Activated T-helper 1 cell treated with anti-CD3 and anti-CD28 coated beads, Interleukin-12 subunit alpha, Interleukin-12 subunit beta, Interleukin-2, Interleukin-4 antibody, amounts not matched to agents 30 ng/mL and 10 ng/mL and 1 ng/mL, durations not matched to agents 14 hours and 24 hours and 36 hours (primary cell): Measurements from ENCODE around the gene ORM1. TPM values are rescaled to one million over a fixed set of nuclear protein-coding genes. Genes with fewer than 3 reads are reported as not detected.

Source experiments
- DNase-seq: peaks from one replicate; pipeline ENCODE4 v3.0.0; 2021; ENCODE audit warnings: low spot score
- H3K27ac Mint-ChIP-seq: one replicate; pipeline ENCODE4 v1.8.0; 2021; ENCODE audit warnings: mild to moderate bottlenecking, mixed read lengths
- H3K27me3 Mint-ChIP-seq: one replicate; pipeline ENCODE4 v1.8.0; 2022; ENCODE audit warnings: mild to moderate bottlenecking, moderate library complexity, mixed read lengths; ENCODE audit not compliant: insufficient read depth
- H3K36me3 Mint-ChIP-seq: one replicate; pipeline ENCODE4 v1.8.0; 2021; ENCODE audit warnings: low read depth, mixed read lengths
- H3K4me1 Mint-ChIP-seq: one replicate; pipeline ENCODE4 v1.8.0; 2021; ENCODE audit warnings: low read depth, mixed read lengths
- H3K4me3 Mint-ChIP-seq: one replicate; pipeline ENCODE4 v1.8.0; 2021; ENCODE audit warnings: mild to moderate bottlenecking, moderate library complexity, mixed read lengths
- H3K9me3 Mint-ChIP-seq: one replicate; pipeline ENCODE4 v1.8.0; 2021; ENCODE audit warnings: mixed read lengths
- intact Hi-C: fragments of 100-400 bp; cut with micrococcal nuclease; formaldehyde crosslinking; loops from one replicate; pipeline ENCODE4 v1.15.1; 2024
- total RNA-seq: library from RNA; stranded (reverse); gene quantifications from 2 replicates; pipeline ENCODE4 v1.2.3, GENCODE V29; 2022

The ORM1 gene
- total RNA-seq, 1 donor from 2014 or later: not detected

DNA sequence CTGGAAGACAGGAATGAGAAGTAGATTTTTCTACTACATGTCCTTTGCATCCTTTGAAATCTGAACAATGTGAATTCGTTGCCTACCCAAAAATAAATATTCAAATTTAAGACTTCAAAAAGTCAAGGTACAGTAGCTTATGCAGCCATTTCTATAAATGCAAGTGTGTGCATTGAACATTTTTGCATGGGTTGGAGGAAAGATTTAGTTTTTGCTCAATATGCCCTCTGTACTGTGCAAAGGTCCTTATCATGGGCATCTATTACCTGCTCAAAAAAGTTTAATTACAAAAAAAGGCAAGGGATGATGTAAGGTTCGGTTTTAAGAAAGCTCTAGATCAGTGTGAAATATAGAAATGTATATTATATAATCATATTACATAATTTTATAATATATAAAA, 42.3 kb downstream of the ORM1 start:
- DNase-seq: no peak
- peaks cover 81% of the 10 kb centered on the region for H3K4me1 Mint-ChIP-seq
- H3K4me3 Mint-ChIP-seq: no peak overlapping the region
- H3K27me3 Mint-ChIP-seq: no peaks in the 10 kb centered on the region
- intact Hi-C loops: no loop called here
- H3K27ac Mint-ChIP-seq: peak overlapping the region; percentile 95
- H3K36me3 Mint-ChIP-seq: peaks cover 76% of the 10 kb centered on the region
- H3K9me3 Mint-ChIP-seq: no peaks in the 10 kb centered on the region

DNA sequence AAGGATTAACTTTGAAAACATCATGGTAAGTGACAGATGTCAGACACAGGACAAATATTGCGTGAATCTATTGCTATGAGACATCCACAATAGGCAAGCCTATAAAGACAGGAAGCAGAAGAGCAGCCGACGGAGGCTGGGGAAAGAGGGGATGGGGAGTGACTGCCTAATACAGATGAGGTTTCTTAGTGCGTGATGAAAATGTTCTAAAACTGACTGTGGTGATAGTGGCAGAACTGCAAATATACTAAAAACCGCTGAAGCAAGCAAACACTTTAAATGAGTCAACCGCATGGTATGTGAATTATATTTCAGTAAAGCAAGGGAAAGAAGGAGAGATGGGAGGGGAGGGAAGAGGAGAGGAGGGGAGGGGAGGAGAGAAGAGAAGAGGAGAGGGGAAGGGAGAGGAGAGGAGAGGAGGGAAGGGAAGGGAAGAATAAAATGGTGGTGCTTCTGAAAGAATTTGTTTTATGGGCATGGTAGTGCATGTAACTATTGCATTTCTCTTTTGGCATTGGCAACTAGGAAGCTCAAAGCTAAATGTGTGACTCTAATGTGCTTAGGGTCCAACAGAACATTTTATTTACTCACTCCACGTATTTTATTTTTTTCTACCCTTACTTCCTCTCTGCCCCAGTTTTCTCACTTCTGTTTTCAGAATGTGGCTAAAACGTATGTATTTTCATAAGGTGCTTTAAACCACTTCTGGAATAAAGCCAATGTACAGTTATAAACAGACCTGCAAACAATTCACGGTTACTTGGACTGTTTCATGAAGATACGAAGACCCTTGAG, 43.6 kb downstream of the ORM1 start:
- intact Hi-C loops: loop anchor here (1.0 kb wide), 2 partner anchors 17 to 19 kb away; no protein-coding TSS in a partner anchor
- H3K4me3 Mint-ChIP-seq: peak overlapping the region; percentile 53

DNA sequence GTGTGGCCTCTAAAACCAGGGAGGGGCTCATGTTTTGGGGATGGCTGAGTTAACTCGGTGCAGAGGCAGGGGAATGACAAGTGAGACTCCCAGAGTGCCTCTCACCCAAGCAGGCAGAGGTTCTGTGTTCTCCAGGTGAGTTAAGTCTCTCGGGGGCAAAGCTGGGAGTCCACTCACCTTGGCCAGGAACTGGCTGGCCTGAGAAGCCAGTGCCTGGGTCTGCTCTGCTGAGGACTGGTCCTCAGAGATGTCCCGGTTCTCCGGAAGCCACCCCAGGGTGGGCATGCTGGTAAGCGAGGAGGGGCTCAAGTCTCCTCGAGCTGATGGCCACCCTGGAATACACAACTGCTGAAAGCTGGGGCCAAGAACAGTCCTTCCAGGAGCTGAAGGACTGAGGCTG, 44.5 kb downstream of the ORM1 start:
- peaks cover 85% of the 10 kb centered on the region for H3K4me1 Mint-ChIP-seq
- intact Hi-C loops: no loop called here
- peaks cover 70% of the 10 kb centered on the region for H3K36me3 Mint-ChIP-seq
- H3K27me3 Mint-ChIP-seq: no peaks in the 10 kb centered on the region
- peak overlapping the region; percentile 53 for H3K4me3 Mint-ChIP-seq
- no peaks in the 10 kb centered on the region for H3K9me3 Mint-ChIP-seq
- no peak for DNase-seq
- peak overlapping the region; percentile 97 for H3K27ac Mint-ChIP-seq

More for the DNA sequence above, 43.6 kb downstream of the ORM1 start:
- Mint-ChIP-seq H3K27ac (peak overlapping the region; percentile 97), H3K27me3 (no peaks in the 10 kb centered on the region), H3K4me1 (peaks cover 77% of the 10 kb centered on the region), H3K9me3 (no peaks in the 10 kb centered on the region), H3K36me3 (peaks cover 69% of the 10 kb centered on the region)
- DNase-seq: peak; percentile 38

DNA sequence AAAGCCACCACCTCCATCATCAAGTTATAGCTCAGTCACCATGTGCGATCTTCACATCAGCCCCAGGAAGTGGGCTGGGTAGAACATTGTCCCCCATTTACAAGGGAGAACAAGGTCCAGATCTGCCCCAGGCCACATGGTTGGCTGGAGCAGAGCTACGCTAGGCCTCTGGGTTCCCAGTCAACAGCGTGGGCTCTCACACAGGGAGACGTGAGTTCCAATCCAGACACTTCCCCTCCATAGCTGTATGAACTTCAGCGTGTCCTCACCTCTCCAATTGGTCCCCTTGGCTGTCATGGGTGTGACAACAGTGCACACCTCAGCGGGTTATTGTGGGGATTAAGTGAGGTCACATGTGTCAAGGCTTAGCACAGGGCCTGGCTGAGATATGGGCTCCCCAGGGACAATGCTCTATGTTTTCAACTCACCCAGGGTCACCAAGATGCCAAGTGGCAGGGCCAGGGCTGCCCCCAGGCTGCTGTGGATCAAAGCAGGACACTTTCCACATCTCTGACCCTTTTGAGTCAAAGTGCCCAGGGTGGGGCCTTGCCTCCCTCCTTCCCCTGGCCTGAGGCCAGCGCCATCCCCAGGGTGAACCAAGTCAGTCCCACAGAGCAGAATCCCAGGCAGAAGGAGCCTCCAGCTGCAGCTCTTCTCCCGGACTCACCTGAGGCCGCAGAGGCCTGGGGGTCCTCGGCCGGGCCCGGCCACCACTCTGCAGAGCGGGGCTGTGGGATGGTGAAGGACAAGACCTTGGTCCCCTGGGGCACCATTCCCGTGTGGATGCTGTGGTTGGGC, 45.1 kb downstream of the ORM1 start:
- peaks cover 66% of the 10 kb centered on the region for H3K36me3 Mint-ChIP-seq
- peak overlapping the region; percentile 38 for H3K4me3 Mint-ChIP-seq
- intact Hi-C loops: no loop called here
- DNase-seq: no peak
- H3K27me3 Mint-ChIP-seq: no peaks in the 10 kb centered on the region
- H3K4me1 Mint-ChIP-seq: peaks cover 88% of the 10 kb centered on the region
- H3K27ac Mint-ChIP-seq: peak overlapping the region; percentile 97
- no peaks in the 10 kb centered on the region for H3K9me3 Mint-ChIP-seq

DNA sequence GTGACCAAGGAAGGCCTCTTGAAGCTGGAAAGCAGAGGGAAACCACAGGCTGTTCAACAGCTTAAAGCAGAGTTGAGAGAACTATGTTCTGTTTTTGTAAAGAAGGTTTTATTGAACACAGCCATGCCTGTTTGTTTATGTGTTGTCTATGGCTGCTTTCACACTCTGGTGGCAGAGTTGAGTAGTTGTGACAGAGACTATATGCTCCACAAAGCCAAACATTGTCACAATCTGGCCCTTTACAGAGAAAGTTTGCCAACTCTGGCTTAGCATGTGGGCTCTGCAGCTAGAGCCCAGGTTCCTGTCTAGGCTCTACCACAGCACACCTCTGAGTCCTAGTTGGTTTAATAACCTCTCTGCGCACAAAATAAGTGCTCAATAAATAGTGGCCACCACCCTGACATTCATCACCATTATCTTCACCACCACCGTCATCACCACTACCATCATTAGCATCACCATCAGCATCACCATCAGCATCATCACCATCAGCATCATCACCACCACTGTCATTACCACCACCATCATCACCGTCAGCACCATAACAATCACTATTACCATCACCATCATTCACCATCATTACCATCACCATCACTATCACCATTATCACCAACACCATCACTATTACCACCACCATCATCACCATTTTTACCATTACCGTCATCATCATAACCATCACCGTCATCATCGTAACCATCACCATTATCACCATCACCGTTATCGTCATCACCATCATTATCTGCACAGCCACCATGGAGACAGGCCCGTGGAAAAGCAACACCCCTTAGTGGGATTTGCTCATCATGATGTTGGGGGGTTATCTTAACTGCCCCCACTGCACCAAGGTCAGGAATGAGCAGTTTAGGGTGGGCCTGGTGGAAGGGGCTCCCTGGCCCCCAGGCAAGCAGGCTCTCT, 46.6 kb downstream of the ORM1 start:
- H3K4me1 Mint-ChIP-seq: peaks cover 86% of the 10 kb centered on the region
- intact Hi-C loops: no loop called here
- peak overlapping the region; percentile 21 for H3K4me3 Mint-ChIP-seq
- H3K27ac Mint-ChIP-seq: peak overlapping the region; percentile 56
- no peaks in the 10 kb centered on the region for H3K27me3 Mint-ChIP-seq
- no peak for DNase-seq
- peaks cover 62% of the 10 kb centered on the region for H3K36me3 Mint-ChIP-seq
- H3K9me3 Mint-ChIP-seq: no peaks in the 10 kb centered on the region

DNA sequence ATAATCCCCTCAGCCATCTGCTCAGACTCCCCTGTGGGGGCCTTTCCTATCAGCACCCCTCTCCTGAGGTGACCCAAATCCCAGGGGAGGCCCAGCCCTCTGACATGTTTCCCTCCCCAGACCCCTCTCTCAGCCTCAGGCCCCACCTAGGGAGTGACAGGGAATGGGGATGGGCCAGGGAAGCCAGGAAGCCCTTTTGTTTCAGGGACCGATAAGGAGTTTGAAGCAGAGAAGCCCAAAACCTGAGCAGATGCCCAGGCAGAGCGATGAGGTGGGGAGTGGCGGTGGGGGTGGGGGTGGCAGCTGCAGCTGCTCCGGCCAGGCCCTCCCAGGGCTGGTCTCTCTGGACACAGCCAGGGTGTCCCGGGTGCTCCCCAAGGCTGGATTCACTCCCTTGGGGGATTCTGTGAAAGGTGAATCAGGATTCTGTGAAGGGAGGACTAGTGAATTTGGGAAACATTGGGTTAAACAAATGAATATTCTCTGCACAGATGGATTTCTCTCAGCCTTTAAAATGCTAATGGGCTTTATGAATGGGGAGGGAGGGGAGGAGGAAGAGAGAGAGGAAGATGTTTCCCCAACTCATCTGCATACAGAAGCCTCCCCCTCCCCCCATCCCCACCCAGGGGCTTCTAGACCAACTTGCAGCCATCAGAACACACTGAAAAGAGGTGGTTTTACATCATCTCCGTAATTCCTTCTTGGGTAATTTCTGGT, 47.5 kb downstream of the ORM1 start:
- intact Hi-C loops: no loop called here
- Mint-ChIP-seq H3K9me3 (no peaks in the 10 kb centered on the region), H3K36me3 (peaks cover 66% of the 10 kb centered on the region), H3K4me1 (peaks cover 87% of the 10 kb centered on the region), H3K4me3 (no peak overlapping the region), H3K27ac (peak overlapping the region; percentile 62), H3K27me3 (no peaks in the 10 kb centered on the region)
- DNase-seq: no peak

DNA sequence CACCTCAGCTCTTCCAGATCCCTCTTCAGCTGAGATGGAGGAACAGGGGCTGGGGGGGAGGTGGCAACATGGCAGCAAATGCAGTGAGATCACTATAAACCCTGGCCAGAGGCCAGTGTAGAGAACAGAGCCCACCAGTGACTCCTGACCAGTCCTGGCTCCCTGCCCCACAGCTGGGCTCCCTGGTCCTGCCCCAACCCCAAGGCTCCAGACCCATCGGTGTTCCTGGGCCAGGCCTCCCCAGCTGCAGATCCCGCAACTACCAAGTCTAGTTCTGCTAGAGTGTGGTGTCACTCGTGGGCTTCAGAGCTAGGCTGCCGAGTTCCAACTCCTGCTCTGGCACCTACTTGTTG, 48.0 kb downstream of the ORM1 start:
- DNase-seq: no peak
- Mint-ChIP-seq H3K27me3 (no peaks in the 10 kb centered on the region), H3K4me1 (peaks cover 86% of the 10 kb centered on the region), H3K4me3 (no peak overlapping the region), H3K36me3 (peaks cover 67% of the 10 kb centered on the region), H3K27ac (peak overlapping the region; percentile 92), H3K9me3 (no peaks in the 10 kb centered on the region)
- intact Hi-C loops: no loop called here

DNA sequence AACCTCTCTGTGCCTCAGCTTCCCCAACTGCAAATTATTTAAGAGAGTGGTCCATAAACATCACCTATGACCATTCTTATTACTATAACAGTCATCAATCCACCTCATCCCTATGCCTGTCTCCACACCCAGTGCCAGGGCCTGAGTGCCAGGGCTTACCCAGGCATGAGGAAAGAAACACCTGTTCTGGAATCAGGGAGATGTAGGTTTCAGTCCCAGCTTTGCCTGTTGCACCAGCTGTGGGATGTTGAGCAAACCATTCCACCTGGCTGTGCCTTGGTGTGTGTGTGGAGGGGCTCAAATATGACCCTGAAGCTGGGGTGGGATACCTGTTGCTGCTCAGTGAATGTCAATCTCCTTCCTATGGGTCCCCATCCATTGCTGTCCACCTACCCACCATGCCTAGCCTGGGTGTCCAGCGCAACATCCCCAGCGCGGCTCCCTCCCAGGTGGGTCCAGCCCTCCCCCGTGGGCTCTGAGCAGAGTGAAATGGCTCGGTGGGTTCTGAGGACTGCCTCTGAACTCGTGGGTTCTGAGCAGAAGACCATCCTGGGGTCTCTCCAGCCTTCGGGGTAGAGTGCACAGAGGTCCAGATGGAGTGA, 48.5 kb downstream of the ORM1 start:
- Mint-ChIP-seq H3K36me3 (peaks cover 64% of the 10 kb centered on the region), H3K27me3 (no peaks in the 10 kb centered on the region), H3K27ac (peak overlapping the region; percentile 92), H3K9me3 (no peaks in the 10 kb centered on the region), H3K4me3 (peak overlapping the region; percentile 77), H3K4me1 (peaks cover 81% of the 10 kb centered on the region)
- no peak for DNase-seq
- intact Hi-C loops: no loop called here

DNA sequence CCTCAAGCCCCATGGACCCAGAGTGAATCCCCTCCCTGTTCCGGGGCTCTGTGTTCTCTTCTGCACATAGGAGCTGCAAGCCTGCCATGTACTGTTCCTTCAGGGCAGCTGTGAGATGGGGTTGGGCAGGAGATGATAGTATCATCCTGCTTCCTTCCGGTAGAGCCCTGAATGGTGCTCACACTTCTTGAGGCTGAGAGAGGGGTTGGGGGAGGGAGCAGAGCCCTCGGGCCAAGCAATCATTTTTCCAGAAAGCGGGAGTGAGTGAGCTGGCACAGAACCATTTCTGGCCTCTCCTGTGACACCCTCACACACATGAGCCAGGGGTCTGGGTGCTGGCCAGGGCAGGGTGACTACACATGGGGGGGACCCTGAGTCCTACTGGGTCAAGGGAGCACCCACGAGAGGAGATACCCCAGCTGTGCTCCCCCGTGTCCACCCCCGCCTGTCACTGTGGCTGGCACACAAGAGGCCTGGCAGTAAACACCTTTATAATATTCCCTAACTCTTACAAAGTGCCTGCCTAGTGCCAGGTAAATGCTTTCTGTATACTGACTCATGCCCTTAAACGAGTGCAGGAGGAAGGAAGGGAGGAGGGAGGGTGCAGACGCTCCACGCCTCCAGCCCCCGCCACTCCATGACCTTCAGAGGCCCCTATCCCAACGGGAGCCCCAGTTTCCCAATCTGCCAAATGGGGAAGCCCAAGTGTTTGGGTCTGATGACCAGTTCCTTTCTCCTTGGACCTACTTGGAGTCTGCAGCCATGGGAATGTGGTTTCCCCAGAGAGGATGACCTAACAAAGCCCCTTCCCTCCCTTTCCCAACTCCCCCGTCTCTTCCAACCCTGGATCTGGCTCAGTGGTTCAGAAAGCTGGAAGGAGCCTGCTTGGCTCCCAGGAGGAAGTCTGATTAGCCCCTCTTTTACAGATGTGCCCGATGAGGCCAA, 49.3 kb downstream of the ORM1 start:
- Mint-ChIP-seq H3K27ac (peak overlapping the region; percentile 92), H3K36me3 (peaks cover 65% of the 10 kb centered on the region), H3K4me3 (peak overlapping the region; percentile 77), H3K27me3 (no peaks in the 10 kb centered on the region), H3K9me3 (no peaks in the 10 kb centered on the region), H3K4me1 (peaks cover 81% of the 10 kb centered on the region)
- intact Hi-C loops: loop anchor here (1.0 kb wide), 1 partner anchor 9 kb away; no protein-coding TSS in a partner anchor
- peak; percentile 47 for DNase-seq

DNA sequence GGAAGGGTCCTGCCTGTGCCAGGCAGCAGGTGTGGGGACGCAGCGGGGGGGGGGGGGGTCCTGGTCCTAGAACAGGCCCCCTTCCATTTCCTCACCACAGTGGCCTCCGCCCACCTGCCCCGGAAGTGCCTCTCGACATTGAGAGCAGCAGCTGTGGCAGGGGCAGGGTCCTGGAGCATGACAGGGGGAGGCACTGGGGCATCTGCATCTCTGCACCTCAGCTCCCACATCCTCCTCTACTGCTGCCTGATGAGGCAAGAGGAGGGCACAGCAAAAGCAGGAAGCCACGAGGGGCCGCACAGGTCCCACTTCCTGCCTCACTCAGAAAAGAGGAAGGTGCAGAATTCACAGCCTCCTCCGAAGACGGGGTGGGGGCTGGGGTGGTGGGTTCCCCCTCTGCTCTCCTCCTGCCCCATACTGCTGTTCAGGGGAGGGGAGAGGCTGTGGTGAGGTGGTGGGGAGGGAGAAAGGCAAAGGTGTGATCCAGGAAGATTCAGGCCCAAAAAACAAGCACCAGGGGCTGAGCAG, 50.1 kb downstream of the ORM1 start:
- Mint-ChIP-seq H3K36me3 (peaks cover 65% of the 10 kb centered on the region), H3K4me1 (peaks cover 81% of the 10 kb centered on the region), H3K9me3 (no peaks in the 10 kb centered on the region), H3K27me3 (no peaks in the 10 kb centered on the region), H3K4me3 (peak overlapping the region; percentile 77), H3K27ac (peak overlapping the region; percentile 92)
- peak; percentile 83 for DNase-seq
- intact Hi-C loops: loop anchor here (1.0 kb wide), 4 partner anchors 10 to 25 kb away; no protein-coding TSS in a partner anchor
